AG04449 (cell line): ENCODE measurements around the gene RGS12.

Experiments
- CTCF ChIA-PET: fragments of 350-600 bp; formaldehyde crosslinking; extraction: SDS; loops from one replicate; lab custom pipeline; 2021; ENCODE audit warnings: antibody characterized with exemption; lab: Yijun Ruan, JAX
- POLR2A ChIA-PET: fragments of 400-600, 350-600 bp; formaldehyde crosslinking; extraction: SDS; loops from one replicate; lab custom pipeline; 2020; ENCODE audit warnings: antibody characterized with exemption, inconsistent platforms; lab: Yijun Ruan, JAX
- DNase-seq: peaks from one replicate; pipeline ENCODE4 v3.0.0-alpha.2; 2010; ENCODE audit warnings: low read depth, low spot score
- H3K4me3 ChIP-seq: 2 replicates; pipeline ENCODE4 v1.5.1; 2011; ENCODE audit warnings: low read depth, mild to moderate bottlenecking, control low read depth, low read length
- TF ChIP-seq, protein P1 (sequence below): IDR thresholded peaks from one replicate; pipeline ENCODE4 v1.5.1; 2011; ENCODE audit warnings: mild to moderate bottlenecking, moderate library complexity, low read length, control low read depth, inconsistent platforms; ENCODE audit not compliant: insufficient read depth; ENCODE audit errors: missing control alignments

The RGS12 gene

DNA sequence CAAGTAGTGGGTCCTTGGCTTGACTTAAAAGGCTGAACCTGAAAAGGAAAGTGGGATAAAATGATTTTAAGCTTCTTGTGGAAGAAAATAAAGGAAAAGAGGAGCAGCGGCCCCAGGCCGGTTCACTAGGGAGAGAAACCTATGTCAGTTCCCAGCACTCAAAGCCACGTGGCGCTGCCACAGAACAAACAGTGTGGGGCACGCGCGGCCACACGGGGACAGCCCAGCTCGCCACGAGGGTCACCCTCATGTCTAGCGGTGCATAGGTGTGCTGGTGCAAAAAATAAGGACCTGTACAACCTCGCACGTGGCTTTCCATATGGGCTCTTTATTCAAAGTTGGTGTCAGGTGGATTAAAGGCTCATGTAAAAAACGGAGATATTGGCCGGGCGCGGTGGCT lies 26.7 kb upstream of the RGS12 start:
- TF ChIP-seq, protein P1, sequence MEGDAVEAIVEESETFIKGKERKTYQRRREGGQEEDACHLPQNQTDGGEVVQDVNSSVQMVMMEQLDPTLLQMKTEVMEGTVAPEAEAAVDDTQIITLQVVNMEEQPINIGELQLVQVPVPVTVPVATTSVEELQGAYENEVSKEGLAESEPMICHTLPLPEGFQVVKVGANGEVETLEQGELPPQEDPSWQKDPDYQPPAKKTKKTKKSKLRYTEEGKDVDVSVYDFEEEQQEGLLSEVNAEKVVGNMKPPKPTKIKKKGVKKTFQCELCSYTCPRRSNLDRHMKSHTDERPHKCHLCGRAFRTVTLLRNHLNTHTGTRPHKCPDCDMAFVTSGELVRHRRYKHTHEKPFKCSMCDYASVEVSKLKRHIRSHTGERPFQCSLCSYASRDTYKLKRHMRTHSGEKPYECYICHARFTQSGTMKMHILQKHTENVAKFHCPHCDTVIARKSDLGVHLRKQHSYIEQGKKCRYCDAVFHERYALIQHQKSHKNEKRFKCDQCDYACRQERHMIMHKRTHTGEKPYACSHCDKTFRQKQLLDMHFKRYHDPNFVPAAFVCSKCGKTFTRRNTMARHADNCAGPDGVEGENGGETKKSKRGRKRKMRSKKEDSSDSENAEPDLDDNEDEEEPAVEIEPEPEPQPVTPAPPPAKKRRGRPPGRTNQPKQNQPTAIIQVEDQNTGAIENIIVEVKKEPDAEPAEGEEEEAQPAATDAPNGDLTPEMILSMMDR, result no peak
- CTCF ChIA-PET, result no interaction called here

DNA sequence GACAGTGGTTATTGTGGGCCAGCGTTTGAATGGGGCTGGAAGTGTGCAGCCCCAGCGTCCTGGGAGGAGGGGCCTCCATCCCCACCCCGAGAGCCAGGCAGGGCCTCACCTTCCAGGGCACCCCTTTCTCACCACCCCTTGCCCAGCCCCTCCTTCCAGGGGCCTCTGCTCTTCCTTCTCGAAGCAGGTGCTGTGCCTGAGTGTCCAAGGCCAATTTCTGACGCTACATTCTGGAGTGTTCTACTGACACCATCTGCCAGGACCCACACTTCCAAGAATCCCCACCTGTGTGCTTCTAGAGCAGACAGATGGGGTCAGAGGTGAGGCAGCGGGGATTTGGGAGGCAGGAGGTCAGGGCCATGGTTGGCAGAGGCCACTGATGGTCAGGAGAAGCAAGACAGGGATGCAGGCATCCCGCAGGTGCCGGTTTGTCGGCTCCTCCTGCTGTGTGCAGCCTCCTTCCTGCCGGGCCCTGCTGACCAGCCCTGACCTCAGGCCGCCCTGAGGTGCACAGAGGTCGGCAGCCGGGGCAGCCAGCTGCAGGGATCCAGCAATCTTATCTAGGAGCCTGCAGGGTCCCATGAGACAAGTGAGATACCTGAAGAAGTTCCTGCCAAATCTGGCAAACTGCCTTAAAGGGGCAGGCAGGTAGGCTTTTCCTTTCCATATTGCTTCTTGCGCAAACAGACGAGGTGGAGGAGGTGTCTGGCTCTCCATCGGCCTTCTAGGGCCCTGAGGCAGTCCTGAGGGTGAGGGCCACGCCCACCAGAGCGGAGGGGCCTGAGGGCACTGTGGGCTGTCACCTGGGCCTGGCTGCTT lies 25.0 kb upstream of the RGS12 start:
- ChIA-PET CTCF (no interaction called here), POLR2A (no interaction called here)
- no peak overlapping the region for H3K4me3 ChIP-seq
- TF ChIP-seq, protein P1, result no peak
- no peak for DNase-seq

More for the DNA sequence above, 26.7 kb upstream of the RGS12 start:
- DNase-seq, result no peak
- H3K4me3 ChIP-seq, result no peak overlapping the region
- POLR2A ChIA-PET, result no interaction called here

DNA sequence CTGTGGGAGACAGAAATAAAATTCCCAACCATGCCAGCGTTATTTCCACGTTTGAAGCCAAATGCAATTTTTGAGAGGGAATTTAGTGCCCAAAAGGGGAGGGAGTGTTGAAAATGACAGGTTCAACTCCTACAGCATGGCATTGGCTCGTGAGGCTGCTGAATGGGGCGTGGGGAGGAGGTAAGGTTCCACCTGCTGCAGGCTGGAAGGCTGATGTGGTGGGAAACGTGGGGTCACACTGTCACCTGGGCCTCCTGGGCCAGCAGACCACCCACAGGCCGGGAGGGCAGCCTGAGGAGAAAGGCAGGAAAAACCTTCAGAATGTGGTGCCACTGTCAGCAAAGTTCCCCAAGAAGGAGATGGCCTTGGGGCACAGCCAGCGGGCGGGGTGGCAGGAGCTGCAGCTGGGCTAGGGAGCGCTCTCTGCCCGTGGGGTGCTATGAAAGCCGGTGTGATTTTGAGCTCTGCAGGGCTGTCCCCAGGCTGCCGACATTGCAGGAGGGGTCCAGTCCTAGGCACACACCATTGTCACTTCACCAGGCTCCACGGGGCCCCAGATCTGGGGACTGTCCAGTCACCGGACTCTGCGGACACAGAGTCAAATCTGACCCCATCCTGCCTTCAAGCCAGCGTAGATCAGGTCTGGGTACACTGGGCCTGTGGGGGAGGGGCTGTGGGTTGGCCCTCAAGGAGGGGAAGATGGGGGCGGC lies 24.3 kb upstream of the RGS12 start:
- TF ChIP-seq, protein P1, result no peak
- ChIA-PET POLR2A (no interaction called here), CTCF (no interaction called here)
- DNase-seq, result no peak
- H3K4me3 ChIP-seq, result no peak overlapping the region

DNA sequence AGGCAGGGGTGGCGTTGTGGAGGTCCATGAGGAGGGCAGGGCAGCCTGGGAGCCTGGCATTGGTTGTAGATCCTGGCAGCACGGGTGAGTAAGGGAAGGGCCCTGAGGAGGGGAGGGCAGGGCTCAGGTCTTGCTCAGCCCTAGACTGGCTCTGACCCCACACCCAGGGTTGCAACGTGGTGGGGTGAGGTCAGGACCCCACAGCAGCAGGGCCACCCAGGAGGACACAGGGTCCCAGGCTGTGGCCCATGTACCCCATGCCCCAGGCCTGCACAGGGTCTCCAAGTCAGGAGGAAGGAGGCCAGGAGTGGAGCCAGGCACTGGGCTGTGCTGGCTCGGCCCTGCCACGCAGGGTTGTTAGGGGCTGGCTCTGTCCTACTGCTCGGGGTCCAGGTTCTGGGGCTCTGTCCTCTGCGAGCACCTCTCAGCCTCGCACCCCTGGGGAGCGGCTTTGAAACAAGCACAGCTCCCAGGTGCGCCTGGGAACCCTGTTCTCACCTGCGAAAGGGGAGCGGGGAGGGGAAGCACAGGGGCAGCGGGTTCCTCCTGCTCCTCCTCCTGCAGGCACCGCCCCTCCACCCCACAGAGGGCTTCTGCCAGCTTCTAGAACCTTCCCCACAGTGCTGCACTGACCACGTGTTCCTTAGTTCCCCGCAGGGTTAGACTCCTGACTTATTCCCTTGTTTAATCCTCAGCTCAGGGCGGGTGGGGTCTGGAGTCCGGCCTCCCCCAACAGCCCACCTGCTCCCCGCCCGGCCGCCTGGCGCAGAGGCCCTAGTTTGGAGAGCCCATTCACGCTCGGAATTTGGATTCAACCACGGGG lies 23.5 kb upstream of the RGS12 start:
- H3K4me3 ChIP-seq, result no peak overlapping the region
- ChIA-PET POLR2A (no interaction called here), CTCF (no interaction called here)
- TF ChIP-seq, protein P1, result no peak
- DNase-seq, result no peak

DNA sequence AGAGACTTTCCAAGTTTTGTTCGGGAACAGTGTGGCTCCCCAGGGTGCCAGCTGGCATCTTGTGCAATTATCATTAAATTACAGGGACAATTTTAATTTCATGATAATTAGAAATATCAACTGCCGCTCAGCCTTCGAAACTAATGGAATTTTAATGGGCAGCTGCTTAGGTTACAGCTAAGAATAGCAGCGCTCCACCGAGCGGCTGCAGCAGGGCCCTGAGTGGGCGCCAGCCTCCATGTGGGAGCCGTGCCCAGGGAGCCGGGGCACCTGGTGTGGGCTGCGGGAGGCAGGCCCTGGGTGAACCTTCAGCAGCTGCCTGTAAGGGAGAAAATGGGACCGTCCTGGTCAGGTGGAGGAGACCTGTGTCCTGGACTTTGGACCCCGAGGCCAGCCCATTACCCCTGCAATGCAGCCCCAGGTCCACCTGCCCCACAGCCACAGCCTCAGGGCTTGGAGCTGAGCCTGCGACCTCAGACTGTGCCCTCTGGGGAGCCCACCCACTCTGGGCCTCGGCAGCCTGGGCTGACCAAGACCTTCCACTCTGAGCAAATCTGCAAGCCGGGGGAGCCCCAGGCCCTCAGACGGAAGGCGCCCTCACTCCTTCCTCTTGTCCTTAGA lies 22.7 kb upstream of the RGS12 start:
- CTCF ChIA-PET, result no interaction called here
- TF ChIP-seq, protein P1, result no peak
- POLR2A ChIA-PET, result no interaction called here
- no peak overlapping the region for H3K4me3 ChIP-seq
- DNase-seq, result no peak
